ENCODE results near the gene ATG9A.

DNA sequence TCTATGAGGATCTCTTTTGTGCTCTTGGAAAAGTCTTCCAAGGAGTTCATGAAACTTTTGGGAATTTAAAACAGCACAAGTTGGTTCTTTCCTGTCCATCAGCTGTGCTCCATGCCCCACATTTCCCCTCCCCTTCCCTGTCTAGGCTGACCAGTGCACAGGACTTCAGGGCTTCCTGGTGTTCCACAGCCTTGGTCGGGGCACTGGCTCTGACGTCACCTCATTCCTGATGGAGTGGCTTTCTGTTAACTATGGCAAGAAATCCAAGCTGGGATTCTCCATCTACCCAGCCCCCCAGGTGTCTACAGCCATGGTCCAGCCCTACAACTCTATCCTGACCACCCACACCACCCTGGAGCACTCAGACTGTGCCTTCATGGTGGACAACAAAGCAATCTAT lies 41.6 kb upstream of the ATG9A start:
- TF ChIP-seq, protein P1, sequence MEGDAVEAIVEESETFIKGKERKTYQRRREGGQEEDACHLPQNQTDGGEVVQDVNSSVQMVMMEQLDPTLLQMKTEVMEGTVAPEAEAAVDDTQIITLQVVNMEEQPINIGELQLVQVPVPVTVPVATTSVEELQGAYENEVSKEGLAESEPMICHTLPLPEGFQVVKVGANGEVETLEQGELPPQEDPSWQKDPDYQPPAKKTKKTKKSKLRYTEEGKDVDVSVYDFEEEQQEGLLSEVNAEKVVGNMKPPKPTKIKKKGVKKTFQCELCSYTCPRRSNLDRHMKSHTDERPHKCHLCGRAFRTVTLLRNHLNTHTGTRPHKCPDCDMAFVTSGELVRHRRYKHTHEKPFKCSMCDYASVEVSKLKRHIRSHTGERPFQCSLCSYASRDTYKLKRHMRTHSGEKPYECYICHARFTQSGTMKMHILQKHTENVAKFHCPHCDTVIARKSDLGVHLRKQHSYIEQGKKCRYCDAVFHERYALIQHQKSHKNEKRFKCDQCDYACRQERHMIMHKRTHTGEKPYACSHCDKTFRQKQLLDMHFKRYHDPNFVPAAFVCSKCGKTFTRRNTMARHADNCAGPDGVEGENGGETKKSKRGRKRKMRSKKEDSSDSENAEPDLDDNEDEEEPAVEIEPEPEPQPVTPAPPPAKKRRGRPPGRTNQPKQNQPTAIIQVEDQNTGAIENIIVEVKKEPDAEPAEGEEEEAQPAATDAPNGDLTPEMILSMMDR (IDR thresholded peaks at IDR 0.05; ENCODE audit: insufficient read depth, low read length, poor library complexity, severe bottlenecking): no peak
- TF ChIP-seq EZH2phosphoT487 (conservative IDR thresholded peaks at IDR 0.05; ENCODE audit: low read length): no peak

Measured in SU-DHL-6 (cell line).